ENCODE data around the gene RAPGEF5. TPM values are rescaled to one million over a fixed set of nuclear protein-coding genes. Genes with fewer than 3 reads are reported as not detected.

Gene RAPGEF5, protein sequence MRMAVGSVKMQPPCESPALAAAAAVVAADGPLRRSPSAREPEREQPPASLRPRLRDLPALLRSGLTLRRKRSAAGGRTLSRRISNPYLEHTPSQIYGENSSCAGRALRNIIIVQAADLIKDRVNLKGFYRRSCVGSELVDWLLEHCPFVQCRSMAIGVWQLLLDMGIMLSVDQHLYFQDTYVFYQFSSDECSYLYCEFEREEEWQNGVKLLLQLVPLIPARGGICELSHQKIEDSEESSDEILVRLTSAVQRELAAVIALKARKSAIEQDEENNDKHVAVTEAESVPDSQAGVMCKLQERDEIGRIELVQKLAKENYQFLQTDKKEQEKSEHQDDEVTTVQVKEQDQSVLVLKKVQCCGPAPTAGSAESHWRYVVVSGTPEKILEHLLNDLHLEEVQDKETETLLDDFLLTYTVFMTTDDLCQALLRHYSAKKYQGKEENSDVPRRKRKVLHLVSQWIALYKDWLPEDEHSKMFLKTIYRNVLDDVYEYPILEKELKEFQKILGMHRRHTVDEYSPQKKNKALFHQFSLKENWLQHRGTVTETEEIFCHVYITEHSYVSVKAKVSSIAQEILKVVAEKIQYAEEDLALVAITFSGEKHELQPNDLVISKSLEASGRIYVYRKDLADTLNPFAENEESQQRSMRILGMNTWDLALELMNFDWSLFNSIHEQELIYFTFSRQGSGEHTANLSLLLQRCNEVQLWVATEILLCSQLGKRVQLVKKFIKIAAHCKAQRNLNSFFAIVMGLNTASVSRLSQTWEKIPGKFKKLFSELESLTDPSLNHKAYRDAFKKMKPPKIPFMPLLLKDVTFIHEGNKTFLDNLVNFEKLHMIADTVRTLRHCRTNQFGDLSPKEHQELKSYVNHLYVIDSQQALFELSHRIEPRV
- total RNA-seq: under 1 TPM; 0.21 to 0.40 TPM

DNA sequence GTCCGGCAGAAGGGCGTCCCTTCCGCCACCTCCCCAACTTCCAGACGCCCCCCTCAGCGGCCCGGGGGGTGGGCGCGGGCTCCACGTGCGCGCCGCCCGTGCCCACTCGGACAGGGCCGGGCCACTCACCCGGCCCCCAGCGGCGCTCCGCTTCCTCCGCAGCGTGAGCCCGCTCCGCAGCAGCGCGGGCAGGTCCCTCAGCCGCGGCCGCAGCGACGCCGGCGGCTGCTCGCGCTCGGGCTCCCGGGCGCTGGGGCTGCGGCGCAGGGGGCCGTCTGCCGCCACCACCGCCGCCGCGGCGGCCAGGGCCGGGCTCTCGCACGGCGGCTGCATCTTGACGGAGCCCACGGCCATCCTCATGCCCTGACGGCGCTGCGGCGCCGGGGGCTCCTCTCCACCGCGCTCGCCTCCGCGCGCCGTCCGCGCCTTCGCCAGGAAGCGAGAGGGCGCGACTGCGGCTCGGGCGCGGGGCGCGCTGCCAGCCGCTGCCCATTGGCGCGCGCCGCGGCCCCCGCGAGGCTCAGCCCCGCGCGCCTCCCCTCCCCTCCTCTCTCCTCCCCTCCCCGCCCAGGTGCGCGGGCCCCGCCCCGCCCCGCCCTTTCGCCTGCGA is at the start of gene RAPGEF5:
Gene RAPGEF5, minus strand, starts transcription at position 454 of the 610 bp plus-strand sequence. Its CDS starts 94 bp downstream, at position 360.
- peak within 1 kb of the TSS; percentile 53 for H3K4me3 Mint-ChIP-seq
- H3K4me1 Mint-ChIP-seq (ENCODE audit: low read depth): peaks cover 6% of the 10 kb centered on the region
- H3K9me3 Mint-ChIP-seq: peaks cover 3% of the 10 kb centered on the region
- H3K36me3 Mint-ChIP-seq (ENCODE audit: low read depth): no peaks in the 10 kb centered on the region
- DNase-seq: no peak
- CTCF ChIA-PET: no interaction called here
- intact Hi-C loops (cut with micrococcal nuclease): no loop called here
- no peak within 1 kb of the TSS for H3K27ac Mint-ChIP-seq
- H3K27me3 Mint-ChIP-seq (ENCODE audit: low read depth): peaks cover 40% of the 10 kb centered on the region

DNA sequence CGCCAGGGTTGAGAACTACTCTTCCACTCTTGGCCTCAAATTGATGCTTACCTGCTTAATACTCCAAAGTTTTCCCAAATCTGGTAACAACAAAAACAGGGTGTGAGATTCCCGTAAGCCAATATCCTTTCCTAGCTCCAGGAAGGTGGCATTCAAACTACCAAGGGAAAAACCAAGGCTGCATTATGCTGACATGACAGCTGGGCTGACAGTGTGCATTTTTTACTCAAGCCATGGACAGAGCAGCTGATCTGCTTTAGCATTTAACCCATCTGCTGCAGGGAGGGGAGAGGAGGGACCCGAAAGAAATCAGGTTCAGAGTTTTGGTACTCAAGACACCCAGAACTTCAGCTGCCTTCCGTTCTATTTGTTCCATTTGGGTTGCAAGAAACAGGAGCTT is 49.8 kb upstream of the RAPGEF5 start:
- no peak for DNase-seq
- H3K9me3 Mint-ChIP-seq: no peaks in the 10 kb centered on the region
- H3K36me3 Mint-ChIP-seq (ENCODE audit: low read depth): no peaks in the 10 kb centered on the region
- no peaks in the 10 kb centered on the region for H3K27me3 Mint-ChIP-seq (ENCODE audit: low read depth)
- CTCF ChIA-PET: no interaction called here
- no peak overlapping the region for H3K27ac Mint-ChIP-seq
- intact Hi-C loops (cut with micrococcal nuclease): no loop called here
- H3K4me3 Mint-ChIP-seq: no peak overlapping the region
- peaks cover 3% of the 10 kb centered on the region for H3K4me1 Mint-ChIP-seq (ENCODE audit: low read depth)

DNA sequence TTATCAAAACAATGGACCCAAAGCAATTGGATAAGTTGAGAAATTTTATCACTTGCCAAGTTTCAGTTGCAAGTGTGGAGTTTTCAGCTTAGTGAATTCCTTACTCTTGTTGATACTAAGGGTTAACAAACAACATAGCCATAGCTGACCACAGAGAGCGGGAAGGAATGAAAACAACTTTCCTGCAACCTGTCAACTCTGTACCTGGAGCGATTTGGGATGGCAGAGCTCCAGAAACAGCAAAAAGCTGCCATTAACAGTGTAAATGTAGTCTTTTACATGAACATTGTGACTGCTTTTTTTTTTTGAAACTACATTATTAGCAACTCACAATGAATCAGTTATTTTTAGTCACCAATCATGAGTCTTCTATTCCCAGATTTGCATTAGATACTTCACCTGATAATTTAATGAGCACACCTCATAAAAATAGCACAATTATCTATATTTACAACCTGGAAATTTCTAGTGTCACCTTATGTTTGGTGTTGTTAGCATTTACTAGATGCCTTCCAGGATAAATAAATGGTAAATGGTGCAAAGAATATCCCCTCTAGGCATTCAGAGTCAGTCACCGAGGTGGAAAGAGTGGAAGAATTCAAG is 47.6 kb upstream of the RAPGEF5 start:
- no peak overlapping the region for H3K4me3 Mint-ChIP-seq
- intact Hi-C loops (cut with micrococcal nuclease): no loop called here
- no peak for DNase-seq
- H3K9me3 Mint-ChIP-seq: no peaks in the 10 kb centered on the region
- H3K27me3 Mint-ChIP-seq (ENCODE audit: low read depth): no peaks in the 10 kb centered on the region
- no peak overlapping the region for H3K27ac Mint-ChIP-seq
- CTCF ChIA-PET: interaction anchor here (1.5 kb wide), 1 partner anchor 294 kb away, joined by 4 read pairs; no protein-coding TSS in a partner anchor
- peaks cover 3% of the 10 kb centered on the region for H3K4me1 Mint-ChIP-seq (ENCODE audit: low read depth)
- no peaks in the 10 kb centered on the region for H3K36me3 Mint-ChIP-seq (ENCODE audit: low read depth)

DNA sequence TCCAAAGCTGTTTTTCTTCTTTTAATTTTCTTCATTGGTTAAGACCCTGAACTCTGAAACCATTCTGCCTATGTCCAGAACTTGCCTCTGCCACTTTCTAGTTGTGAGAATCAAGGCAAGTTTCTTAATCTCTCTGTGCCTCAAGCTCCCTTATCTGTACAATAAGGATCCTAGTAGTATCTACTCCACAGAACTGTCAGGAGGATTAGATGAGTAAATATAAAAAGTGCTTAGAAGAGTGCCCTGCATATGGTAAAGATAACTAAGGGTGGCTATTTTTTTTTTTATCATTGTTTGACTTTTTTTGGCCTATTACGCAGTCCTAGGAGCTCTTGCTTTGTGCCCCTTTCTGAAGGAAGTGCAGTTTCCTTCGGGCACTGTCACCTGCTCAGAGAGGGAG is 46.4 kb upstream of the RAPGEF5 start:
- no peaks in the 10 kb centered on the region for H3K9me3 Mint-ChIP-seq
- H3K27ac Mint-ChIP-seq: no peak overlapping the region
- CTCF ChIA-PET: interaction anchor here (1.5 kb wide), 1 partner anchor 293 kb away, joined by 4 read pairs; no protein-coding TSS in a partner anchor
- no peak for DNase-seq
- no peaks in the 10 kb centered on the region for H3K27me3 Mint-ChIP-seq (ENCODE audit: low read depth)
- H3K36me3 Mint-ChIP-seq (ENCODE audit: low read depth): no peaks in the 10 kb centered on the region
- intact Hi-C loops (cut with micrococcal nuclease): no loop called here
- no peak overlapping the region for H3K4me3 Mint-ChIP-seq
- H3K4me1 Mint-ChIP-seq (ENCODE audit: low read depth): peaks cover 3% of the 10 kb centered on the region

DNA sequence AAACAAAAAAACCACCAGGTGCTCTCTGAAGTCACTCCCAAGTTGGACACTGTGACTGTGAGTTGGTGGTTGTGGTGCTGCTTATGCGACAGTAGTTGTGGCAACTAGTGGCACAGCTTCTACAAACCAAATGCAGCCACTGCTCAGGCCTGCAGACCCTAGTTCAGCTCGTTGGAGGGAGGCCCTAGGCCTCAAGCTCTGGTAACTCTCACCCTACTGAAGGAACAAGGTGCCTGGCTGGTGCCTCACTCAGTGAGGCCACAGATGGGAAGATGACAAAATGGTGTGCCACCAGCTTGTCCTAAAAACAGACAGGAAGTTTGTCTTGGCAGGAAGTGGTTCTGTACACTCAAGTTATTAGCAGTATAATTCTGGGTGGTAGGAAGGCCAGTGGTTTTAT is 45.3 kb upstream of the RAPGEF5 start:
- Mint-ChIP-seq H3K9me3 (no peaks in the 10 kb centered on the region), H3K4me1 (ENCODE audit: low read depth) (peaks cover 3% of the 10 kb centered on the region), H3K27me3 (ENCODE audit: low read depth) (no peaks in the 10 kb centered on the region), H3K4me3 (no peak overlapping the region), H3K27ac (no peak overlapping the region), H3K36me3 (ENCODE audit: low read depth) (no peaks in the 10 kb centered on the region)
- intact Hi-C loops (cut with micrococcal nuclease): no loop called here
- CTCF ChIA-PET: no interaction called here
- no peak for DNase-seq

DNA sequence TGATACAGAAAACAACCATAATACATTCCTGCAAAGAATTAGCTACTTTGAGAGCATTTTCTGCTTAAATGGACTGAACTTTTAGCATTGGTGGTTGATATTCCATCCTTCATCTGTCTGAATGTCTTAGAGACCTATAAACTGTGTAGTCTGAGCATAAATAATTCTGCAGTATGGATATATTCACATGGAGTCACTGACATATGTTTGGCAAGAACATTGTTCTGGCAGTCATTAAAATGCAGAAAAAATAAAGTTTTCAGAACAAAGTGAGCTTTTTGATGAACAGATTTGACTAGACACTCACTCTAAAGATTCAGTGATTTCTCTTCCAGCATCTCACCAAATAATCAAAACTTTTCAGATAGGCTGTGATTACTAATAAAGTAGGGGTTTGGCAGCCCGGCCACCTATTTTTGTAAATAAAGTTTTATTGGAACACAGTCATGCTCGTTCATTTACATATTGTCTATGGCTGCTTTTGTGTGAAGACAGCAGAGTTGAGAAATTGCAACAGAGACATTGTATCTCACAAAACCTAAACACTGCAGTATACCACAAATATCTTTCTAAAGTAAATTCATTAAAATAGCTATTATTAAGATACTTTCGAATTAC is 44.1 kb upstream of the RAPGEF5 start:
- H3K36me3 Mint-ChIP-seq (ENCODE audit: low read depth): no peaks in the 10 kb centered on the region
- no peak overlapping the region for H3K27ac Mint-ChIP-seq
- H3K4me3 Mint-ChIP-seq: no peak overlapping the region
- H3K9me3 Mint-ChIP-seq: no peaks in the 10 kb centered on the region
- H3K27me3 Mint-ChIP-seq (ENCODE audit: low read depth): no peaks in the 10 kb centered on the region
- no peak for DNase-seq
- CTCF ChIA-PET: interaction anchor here (0.8 kb wide), 1 partner anchor 183 kb away, joined by 3 read pairs; no protein-coding TSS in a partner anchor
- intact Hi-C loops (cut with micrococcal nuclease): no loop called here
- H3K4me1 Mint-ChIP-seq (ENCODE audit: low read depth): peaks cover 3% of the 10 kb centered on the region

DNA sequence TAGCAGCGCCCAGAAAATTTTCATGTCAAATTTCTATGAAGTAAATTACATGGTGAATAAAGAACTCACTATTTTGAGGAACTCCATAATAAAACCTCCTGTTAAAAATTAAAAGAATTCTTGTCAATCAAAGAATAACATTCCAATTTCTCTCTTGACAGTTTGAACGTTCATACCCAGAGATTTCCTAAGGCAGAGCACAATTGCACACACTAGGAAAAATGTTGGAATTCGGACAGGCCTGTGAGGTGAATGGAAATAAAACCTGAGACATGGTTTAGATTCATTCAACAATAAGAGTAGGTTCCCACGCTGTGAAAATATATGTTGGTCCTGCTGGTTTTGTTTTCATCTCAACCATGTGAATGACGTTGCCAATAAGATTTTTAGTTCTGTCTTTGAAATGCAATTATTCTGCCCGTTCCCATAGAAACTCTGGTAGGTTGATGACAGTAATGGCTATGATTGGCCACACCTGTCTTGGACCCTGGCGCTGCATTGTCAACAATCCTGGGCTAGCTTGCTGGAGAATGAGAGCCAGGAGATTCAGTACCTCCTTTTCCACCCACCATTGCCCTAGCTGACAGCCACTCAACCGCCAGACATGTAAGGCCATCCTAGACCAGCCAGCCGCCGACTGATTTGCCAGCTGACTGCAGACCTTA is 43.3 kb upstream of the RAPGEF5 start:
- DNase-seq: no peak
- Mint-ChIP-seq H3K27ac (no peak overlapping the region), H3K4me3 (no peak overlapping the region), H3K36me3 (ENCODE audit: low read depth) (no peaks in the 10 kb centered on the region), H3K27me3 (ENCODE audit: low read depth) (no peaks in the 10 kb centered on the region), H3K4me1 (ENCODE audit: low read depth) (peaks cover 3% of the 10 kb centered on the region), H3K9me3 (no peaks in the 10 kb centered on the region)
- CTCF ChIA-PET: no interaction called here
- intact Hi-C loops (cut with micrococcal nuclease): no loop called here

DNA sequence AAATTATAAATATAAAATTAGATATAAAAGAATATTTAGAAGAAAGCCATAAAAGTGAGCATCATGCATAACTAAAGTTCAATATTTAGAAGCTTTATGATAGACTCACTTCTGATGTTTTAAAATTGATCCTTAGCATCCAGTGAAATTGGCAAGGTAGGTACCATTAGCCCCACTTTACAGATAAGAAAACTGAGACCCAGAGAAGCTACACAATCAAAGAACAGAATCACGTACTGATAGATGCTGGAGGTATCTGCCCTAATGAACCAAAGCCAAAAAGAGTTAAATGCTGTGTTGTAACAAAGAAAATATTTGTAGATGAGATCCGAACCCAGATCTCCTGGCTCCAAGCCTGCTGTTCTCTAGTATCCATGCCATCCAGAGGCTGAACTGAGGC is 42.6 kb upstream of the RAPGEF5 start:
- Mint-ChIP-seq H3K9me3 (no peaks in the 10 kb centered on the region), H3K4me3 (no peak overlapping the region), H3K27ac (no peak overlapping the region), H3K27me3 (ENCODE audit: low read depth) (no peaks in the 10 kb centered on the region), H3K36me3 (ENCODE audit: low read depth) (no peaks in the 10 kb centered on the region), H3K4me1 (ENCODE audit: low read depth) (peaks cover 3% of the 10 kb centered on the region)
- CTCF ChIA-PET: interaction anchor here (0.5 to 0.6 kb wide), 2 partner anchors 175 to 259 kb away, joined by 3 read pairs; no protein-coding TSS in a partner anchor
- DNase-seq: no peak
- intact Hi-C loops (cut with micrococcal nuclease): no loop called here

DNA sequence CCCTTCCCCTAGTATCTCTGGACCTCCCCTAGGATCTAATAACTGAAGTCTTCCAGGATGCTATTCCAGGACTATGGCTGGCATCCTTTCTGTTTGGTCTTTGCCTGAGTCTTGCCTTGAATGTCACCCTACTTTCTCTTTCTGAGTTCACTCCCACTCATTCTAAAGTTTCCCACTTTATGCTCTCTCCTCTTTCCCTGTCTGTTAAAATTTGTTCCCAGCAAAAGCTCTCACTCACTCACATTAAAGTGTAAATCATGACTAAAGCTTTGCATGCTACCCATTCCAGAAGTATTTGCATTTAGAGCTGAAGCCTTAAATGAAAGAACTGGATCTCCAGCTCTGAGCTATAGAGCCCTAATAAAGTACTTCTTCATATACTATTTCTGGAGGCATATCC is 42.1 kb upstream of the RAPGEF5 start:
- H3K4me1 Mint-ChIP-seq (ENCODE audit: low read depth): peaks cover 3% of the 10 kb centered on the region
- H3K36me3 Mint-ChIP-seq (ENCODE audit: low read depth): no peaks in the 10 kb centered on the region
- CTCF ChIA-PET: interaction anchor here (0.5 to 0.6 kb wide), 2 partner anchors 174 to 259 kb away, joined by 3 read pairs; no protein-coding TSS in a partner anchor
- no peak overlapping the region for H3K27ac Mint-ChIP-seq
- intact Hi-C loops (cut with micrococcal nuclease): no loop called here
- no peak for DNase-seq
- H3K27me3 Mint-ChIP-seq (ENCODE audit: low read depth): no peaks in the 10 kb centered on the region
- no peak overlapping the region for H3K4me3 Mint-ChIP-seq
- no peaks in the 10 kb centered on the region for H3K9me3 Mint-ChIP-seq

DNA sequence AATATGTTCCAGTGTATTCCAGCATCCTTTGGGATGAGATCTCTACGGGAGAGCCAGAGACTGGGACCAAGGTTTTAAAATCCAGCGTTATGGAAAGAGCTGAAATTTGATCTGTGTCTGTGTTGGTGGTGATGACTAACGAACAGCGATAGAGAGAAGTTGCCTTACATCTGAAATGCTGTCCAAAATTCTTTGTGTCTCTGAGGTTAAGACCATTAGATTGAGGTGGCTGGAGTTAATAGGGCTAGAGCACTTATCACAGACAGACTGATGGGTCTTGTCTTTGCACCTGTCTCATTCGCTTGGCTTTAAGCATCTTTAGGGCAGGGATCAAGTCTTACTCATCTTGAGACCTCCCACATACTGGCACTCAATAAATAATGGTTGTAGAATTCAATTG is 41.0 kb upstream of the RAPGEF5 start:
- H3K36me3 Mint-ChIP-seq (ENCODE audit: low read depth): no peaks in the 10 kb centered on the region
- H3K4me3 Mint-ChIP-seq: no peak overlapping the region
- no peaks in the 10 kb centered on the region for H3K27me3 Mint-ChIP-seq (ENCODE audit: low read depth)
- H3K4me1 Mint-ChIP-seq (ENCODE audit: low read depth): peaks cover 3% of the 10 kb centered on the region
- intact Hi-C loops (cut with micrococcal nuclease): no loop called here
- no peak overlapping the region for H3K27ac Mint-ChIP-seq
- H3K9me3 Mint-ChIP-seq: no peaks in the 10 kb centered on the region
- no peak for DNase-seq
- CTCF ChIA-PET: no interaction called here

DNA sequence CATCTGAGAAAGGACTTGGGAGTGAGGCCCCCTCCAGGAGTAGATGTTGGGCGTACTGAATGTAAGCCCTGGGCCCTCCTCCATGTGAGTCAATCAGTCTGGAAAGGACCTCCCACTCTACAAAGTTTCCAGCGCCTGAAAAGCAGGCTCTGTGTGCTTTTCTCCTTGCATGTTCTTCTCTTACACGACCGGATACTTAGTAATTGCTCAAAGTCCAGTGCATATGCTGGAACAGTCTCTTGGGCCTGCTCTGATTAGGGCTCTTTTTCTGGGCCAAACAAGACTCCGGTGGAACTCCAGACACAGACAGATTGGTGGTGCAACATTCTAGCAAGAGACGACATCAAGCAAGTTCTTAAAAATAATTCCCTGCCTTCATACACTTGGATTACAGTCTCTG is 38.3 kb upstream of the RAPGEF5 start:
- Mint-ChIP-seq H3K4me1 (ENCODE audit: low read depth) (no peaks in the 10 kb centered on the region), H3K27me3 (ENCODE audit: low read depth) (no peaks in the 10 kb centered on the region), H3K9me3 (no peaks in the 10 kb centered on the region), H3K27ac (no peak overlapping the region), H3K4me3 (no peak overlapping the region), H3K36me3 (ENCODE audit: low read depth) (no peaks in the 10 kb centered on the region)
- CTCF ChIA-PET: no interaction called here
- intact Hi-C loops (cut with micrococcal nuclease): no loop called here
- no peak for DNase-seq
